IPS-NIHi11 (cell line): Measurements from ENCODE around the gene ARHGEF25.
"Not testable (repeated sequence)": the region's sequence is repeated elsewhere in the genome, so short reads cannot be mapped to it uniquely, and the experiment has no call there.

ENCODE experiments used
- DNase-seq: peaks from one replicate; pipeline ENCODE4 v3.0.0; 2012; ENCODE audit warnings: mixed read lengths, low spot score

ARHGEF25 gene

GRCh38 chr12:57622293-57623245, 11.3 kb downstream of the ARHGEF25 start:
- no peak for DNase-seq

- DNase-seq = no peak
Observed at GRCh38 chr12:57623385-57623784, 12.2 kb downstream of the ARHGEF25 start.

- DNase-seq = no peak
Observed at GRCh38 chr12:57623811-57624390, 12.7 kb downstream of the ARHGEF25 start.

- DNase-seq = no peak
Observed at GRCh38 chr12:57624441-57625220, 13.4 kb downstream of the ARHGEF25 start.

- DNase-seq = no peak
Observed at GRCh38 chr12:57625261-57626032, 14.2 kb downstream of the ARHGEF25 start.

GRCh38 chr12:57626111-57626920, 15.1 kb downstream of the ARHGEF25 start:
- DNase-seq = no peak

- no peak for DNase-seq
Observed at GRCh38 chr12:57626921-57627445, 15.7 kb downstream of the ARHGEF25 start.

- DNase-seq = peak; percentile 44
Observed at GRCh38 chr12:57627501-57628279, 16.5 kb downstream of the ARHGEF25 start.

- DNase-seq = no peak
Observed at GRCh38 chr12:57628280-57629191, 17.3 kb downstream of the ARHGEF25 start.

- no peak for DNase-seq
Observed at GRCh38 chr12:57629897-57630471, 18.7 kb downstream of the ARHGEF25 start.

GRCh38 chr12:57630891-57631433, 19.7 kb downstream of the ARHGEF25 start:
- no peak for DNase-seq

GRCh38 chr12:57631566-57632072, 20.4 kb downstream of the ARHGEF25 start:
- no peak for DNase-seq

GRCh38 chr12:57632073-57632957, 21.1 kb downstream of the ARHGEF25 start:
- peak; percentile 57 for DNase-seq

GRCh38 chr12:57632958-57633840, 22.0 kb downstream of the ARHGEF25 start, which contains the start of gene B4GALNT1:
B4GALNT1 (minus strand) TSS chr12:57633201; CDS start chr12:57632132, 1,069 bp downstream.
- DNase-seq = peak; percentile 91

- not testable (repeated sequence) for DNase-seq
Observed at GRCh38 chr12:57636731-57637130, 25.5 kb downstream of the ARHGEF25 start.

- DNase-seq = no peak
Observed at GRCh38 chr12:57637364-57637763, 26.1 kb downstream of the ARHGEF25 start.
